Adrenal gland (tissue), 12 donors: ENCODE data around the gene CCNH. TPM values are rescaled to one million over a fixed set of nuclear protein-coding genes. Genes with fewer than 3 reads are reported as not detected.

Experiments used
- DNase-seq, 7 donors: peaks; one replicate each; pipeline ENCODE4 v3.0.0-alpha.2; 2019 to 2020
- H3K27ac ChIP-seq, 5 donors: fragments of 200-600 bp; sonication (generic) in 4 of 5; 1 replicate in 3 of 5; 2 replicates in 2 of 5; pipeline versions ENCODE4 v1.5.1 to v1.8.0; 2016 to 2020; ENCODE audit warnings: mild to moderate bottlenecking in 1 of 5
- H3K27me3 ChIP-seq: fragments of 200-600 bp; 2 replicates; pipeline ENCODE4 v1.8.0; 2021
- H3K36me3 ChIP-seq, 2 donors: fragments of 200-600 bp; replicated peaks in 1 of 2; 1 replicate in 1 of 2; 2 replicates in 1 of 2; pipeline versions ENCODE4 v1.5.1 to v1.8.0; 2018 to 2022
- H3K4me1 ChIP-seq, 2 donors: fragments of 200-600 bp; replicated peaks in 1 of 2; 1 replicate in 1 of 2; 2 replicates in 1 of 2; pipeline versions ENCODE4 v1.5.1 to v1.8.0; 2018 to 2021
- H3K4me3 ChIP-seq, 4 donors: fragments of 200-600 bp; sonication (generic) in 3 of 4; one replicate each; pipeline ENCODE4 v1.5.1; 2016 to 2018
- H3K9me3 ChIP-seq, 3 donors: fragments of 200-600 bp; sonication (generic) in 1 of 3; replicated peaks in 1 of 3; 1 replicate in 2 of 3; 2 replicates in 1 of 3; pipeline versions ENCODE4 v1.5.1 to v1.8.0; 2016 to 2021
- CTCF ChIP-seq, 6 experiments: fragments of 450-650 bp in 4 of 6; fragments of 200-600 bp in 2 of 6; sonication (generic) in 1 of 6; IDR thresholded peaks; 1 replicate in 5 of 6; 2 replicates in 1 of 6; pipeline versions ENCODE4 v1.5.1 to v1.8.0; 2016 to 2021; ENCODE audit warnings: antibody characterized with exemption in 6 of 6, mild to moderate bottlenecking in 2 of 6, moderate library complexity in 1 of 6
- POLR2A ChIP-seq, 2 donors: fragments of 450-650 bp; IDR thresholded peaks; one replicate each; pipeline ENCODE4 v1.6.1; 2017; ENCODE audit warnings: antibody characterized with exemption in 2 of 2, mild to moderate bottlenecking in 2 of 2, moderate library complexity in 1 of 2
- WGBS, 4 donors: extraction: QIAGEN DNeasy Blood & Tissue Kit in 2 of 4; methylation state at CpG; one replicate each; pipeline versions ENCODE4 v1.1.5 to v1.1.7; 2013 to 2017; 5-methylcytosine and 5-hydroxymethylcytosine counted together
- intact Hi-C, 2 donors: fragments of 100-400 bp; cut with DNase I; formaldehyde crosslinking; loops; one replicate each; pipeline versions ENCODE4 v1.14.1 to v1.15.0; 2022 to 2023
- polyA plus RNA-seq, 3 donors: library from polyadenylated mRNA; stranded (reverse); fragments of 200-250 nt in 2 of 3; fragments of 350-450 nt in 1 of 3; fragmentation: Illumina TruSeq in 1 of 3; extraction: RNeasy Lipid Tissue Mini Kit (QIAGEN cat#74804) in 1 of 3; gene quantifications; one replicate each; pipeline ENCODE4 v1.2.3, GENCODE V29; 2013 to 2014
- total RNA-seq, 9 donors: library from RNA; depleted of rRNA in 4 of 9; stranded (reverse); fragments of >200 nt in 4 of 9; fragments of 120-200 nt in 1 of 9; fragmentation: NEBNext Ultra II Directional in 1 of 9; extraction: Animal tissue kit (Norgen Biotek cat#: 25700) in 1 of 9; gene quantifications; one replicate each; pipeline versions ENCODE4 v1.1.0 to v1.2.4, GENCODE V29; 2013 to 2023
- donor health status: healthy with polysubstance abuse.
- donor health status: Bipolar disorder and iron deficiency.
- donor health status: DM: yes; HTN: yes; CAD: no.
- donor health status: DM: no; HTN: no; CAD: no.
- donor health status: DM: no; HTN: no; CAD: no.
- donor health status: DM: yes; HTN: yes; CAD: no.

CCNH gene
- total and polyA plus RNA-seq, 12 donors = 33.9 to 125 (median 43.6) TPM

- no peaks in the 10 kb centered on the region for H3K4me1 ChIP-seq
- H3K9me3 ChIP-seq = no peaks in the 10 kb centered on the region
- 88 to 95% (median 91%) methylated on average over 2 of the region's 2 CpGs for WGBS, 4 donors
- no peaks in the 10 kb centered on the region for H3K27me3 ChIP-seq
- H3K4me3 ChIP-seq = no peak overlapping the region
- peaks cover 0 to 45% of the 10 kb centered on the region in 2 donors for H3K36me3 ChIP-seq
- no peak for DNase-seq
- intact Hi-C loops = no loop called here
- H3K27ac ChIP-seq = no peak overlapping the region
- TF ChIP-seq POLR2A (IDR thresholded peaks at IDR 0.05) (no peak), CTCF (IDR thresholded peaks at IDR 0.05) (no peak)
Measured at GRCh38 chr5:87385802-87386201, 26.9 kb downstream of the CCNH start.

GRCh38 chr5:87383216-87383615, 29.5 kb downstream of the CCNH start:
- Histone ChIP-seq H3K4me3 (no peak overlapping the region), H3K4me1 (no peaks in the 10 kb centered on the region), H3K27ac (no peak overlapping the region), H3K36me3 (peaks cover 0 to 32% of the 10 kb centered on the region in 2 donors), H3K27me3 (no peaks in the 10 kb centered on the region), H3K9me3 (no peaks in the 10 kb centered on the region)
- TF ChIP-seq CTCF (IDR thresholded peaks at IDR 0.05) = no peak
- TF ChIP-seq POLR2A (IDR thresholded peaks at IDR 0.05) = no peak
- DNase-seq = no peak
- intact Hi-C loops = no loop called here
- WGBS, 4 donors = 83 to 93% (median 92%) methylated on average over 1 of the region's 1 CpG

- Histone ChIP-seq H3K4me1 (no peaks in the 10 kb centered on the region), H3K9me3 (no peaks in the 10 kb centered on the region), H3K27ac (no peak overlapping the region), H3K4me3 (no peak overlapping the region), H3K36me3 (peaks cover 0 to 28% of the 10 kb centered on the region in 2 donors), H3K27me3 (no peaks in the 10 kb centered on the region)
- TF ChIP-seq POLR2A (IDR thresholded peaks at IDR 0.05) (no peak), CTCF (IDR thresholded peaks at IDR 0.05) (no peak)
- 98 to 100% (median 99%) methylated on average over 1 of the region's 1 CpG for WGBS, 4 donors
- intact Hi-C loops = no loop called here
- no peak for DNase-seq
Measured at GRCh38 chr5:87382224-87382623, 30.5 kb downstream of the CCNH start.

GRCh38 chr5:87372705-87373104, 40.0 kb downstream of the CCNH start:
- Histone ChIP-seq H3K27ac (no peak overlapping the region), H3K4me3 (no peak overlapping the region), H3K9me3 (no peaks in the 10 kb centered on the region), H3K27me3 (no peaks in the 10 kb centered on the region), H3K4me1 (no peaks in the 10 kb centered on the region), H3K36me3 (peaks cover 0 to 19% of the 10 kb centered on the region in 2 donors)
- intact Hi-C loops = no loop called here
- WGBS, 4 donors = 72 to 86% (median 78%) methylated on average over 2 of the region's 2 CpGs
- no peak for DNase-seq
- TF ChIP-seq CTCF (IDR thresholded peaks at IDR 0.05) (no peak), POLR2A (IDR thresholded peaks at IDR 0.05) (no peak)
